Transverse colon (tissue), 4 donors: ENCODE data around the gene FNIP2.

Experiments
- CTCF ChIP-seq, 5 experiments: fragments of 200-600 bp in 3 of 5; fragments of 450-650 bp in 2 of 5; sonication (generic) in 3 of 5; IDR thresholded peaks; 1 replicate in 2 of 5; 2 replicates in 3 of 5; pipeline ENCODE4 v1.5.1; 2016 to 2017; ENCODE audit warnings: antibody characterized with exemption in 5 of 5, inconsistent platforms in 3 of 5, mild to moderate bottlenecking in 2 of 5, moderate library complexity in 1 of 5
- EP300 ChIP-seq: sonication (generic); formaldehyde crosslinking; IDR thresholded peaks from one replicate; pipeline ENCODE4 v1.6.1; 2017; ENCODE audit warnings: antibody characterized with exemption, low read depth
- POLR2A ChIP-seq: fragments of 450-650 bp; IDR thresholded peaks from one replicate; pipeline ENCODE4 v1.6.1; 2016; ENCODE audit warnings: antibody characterized with exemption, mild to moderate bottlenecking, moderate library complexity
- POLR2AphosphoS5 ChIP-seq, 3 donors: sonication (generic); formaldehyde crosslinking; IDR thresholded peaks; one replicate each; pipeline ENCODE4 v1.6.1; 2016; ENCODE audit warnings: antibody characterized with exemption in 3 of 3

GRCh38 chr4:158814207-158814606, 45.4 kb downstream of the FNIP2 start:
- TF ChIP-seq CTCF (IDR thresholded peaks at IDR 0.05) (no peak), POLR2AphosphoS5 (IDR thresholded peaks at IDR 0.05) (no peak), POLR2A (no peak), EP300 (no peak)
